Measurements from ENCODE around the gene OR2L13. TPM values are rescaled to one million over a fixed set of nuclear protein-coding genes. Genes with fewer than 3 reads are reported as not detected.

Gene OR2L13
- not detected for total RNA-seq

DNA sequence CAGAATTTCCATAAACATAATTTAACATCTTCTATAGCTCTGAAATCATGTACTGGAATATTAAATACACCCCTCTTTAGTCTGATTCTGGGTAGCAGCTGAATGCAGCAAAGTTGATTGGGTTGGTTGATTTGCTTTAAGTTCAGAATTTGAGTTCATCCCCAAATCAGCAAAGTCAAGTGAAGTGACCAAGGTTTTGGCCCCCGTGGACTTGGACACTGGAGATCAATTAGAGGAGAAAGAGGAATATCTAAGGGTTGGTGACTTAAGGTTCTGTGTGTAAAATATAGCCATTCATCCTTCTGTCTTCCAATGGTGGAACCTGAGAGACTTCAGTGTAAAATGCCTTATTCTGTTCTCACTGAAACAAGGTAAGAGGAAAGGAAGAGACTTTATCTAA, at the start of gene OR2L13:
Gene OR2L13, plus strand, starts transcription at position 301 of the 400 bp plus-strand sequence. CDS start 4,192 bp downstream, outside the sequence.
- H3K27me3 ChIP-seq: no peaks in the 10 kb centered on the region
- WGBS, 2 donors (ENCODE audit: low coverage in 1 of 2): 35% methylated on average over 1 of the region's 1 CpG; no CpG with 5 or more reads in 1 of the 2 donors
- H3K36me3 ChIP-seq: no peaks in the 10 kb centered on the region
- no peaks in the 10 kb centered on the region for H3K9me3 ChIP-seq
- no peaks in the 10 kb centered on the region for H3K4me1 ChIP-seq
- H3K4me3 ChIP-seq: no peak within 1 kb of the TSS
- no peak for ATAC-seq
- H3K27ac ChIP-seq: no peak within 1 kb of the TSS
- TF ChIP-seq POLR2AphosphoS5 (IDR thresholded peaks at IDR 0.05): no peak
- TF ChIP-seq POLR2A (IDR thresholded peaks at IDR 0.05): no peak
- no peak for TF ChIP-seq CTCF (IDR thresholded peaks at IDR 0.05)
- TF ChIP-seq EP300 (IDR thresholded peaks at IDR 0.05): no peak

DNA sequence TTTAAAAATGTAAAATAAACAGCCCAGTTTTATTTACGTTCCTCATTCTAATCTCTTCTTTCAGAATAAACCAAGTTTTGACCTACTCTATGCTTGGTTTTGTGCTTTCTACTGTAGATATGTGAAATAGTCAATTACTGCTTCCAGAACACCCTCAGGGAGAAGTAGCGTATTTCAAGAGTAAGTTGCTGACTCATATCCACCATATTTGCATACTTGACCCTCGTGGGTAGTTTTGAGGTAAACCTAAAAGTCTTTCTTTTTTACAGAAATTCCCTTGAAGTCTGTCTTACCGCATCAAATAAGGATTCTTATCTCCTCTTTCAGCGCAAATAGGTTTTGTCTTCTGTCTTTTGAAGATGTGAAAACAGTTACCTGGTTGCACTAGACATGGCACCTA, 49.8 kb upstream of the OR2L13 start:
- Histone ChIP-seq H3K4me1 (no peaks in the 10 kb centered on the region), H3K36me3 (no peaks in the 10 kb centered on the region), H3K9me3 (no peaks in the 10 kb centered on the region), H3K27ac (no peak overlapping the region), H3K4me3 (no peak overlapping the region), H3K27me3 (no peaks in the 10 kb centered on the region)
- ATAC-seq: no peak
- 68 to 70% methylated on average over 5 of the region's 5 CpGs for WGBS, 2 donors (ENCODE audit: low coverage in 1 of 2)
- TF ChIP-seq POLR2A (IDR thresholded peaks at IDR 0.05) (no peak), CTCF (IDR thresholded peaks at IDR 0.05) (no peak), POLR2AphosphoS5 (IDR thresholded peaks at IDR 0.05) (no peak)

- no peak for TF ChIP-seq EP300 (IDR thresholded peaks at IDR 0.05)
- Histone ChIP-seq H3K4me3 (no peak within 1 kb of the TSS), H3K36me3 (no peaks in the 10 kb centered on the region), H3K27me3 (no peaks in the 10 kb centered on the region), H3K27ac (no peak within 1 kb of the TSS), H3K4me1 (no peaks in the 10 kb centered on the region), H3K9me3 (no peaks in the 10 kb centered on the region)
- ATAC-seq: no peak
- 85 to 90% methylated on average over 2 of the region's 2 CpGs for WGBS, 2 donors (ENCODE audit: low coverage in 1 of 2)
These were observed 48.4 kb upstream of the OR2L13 start, which contains the start of gene OR2L3 for GRCh38 chr1:248046536-248046935. OR2L3 (plus strand) TSS chr1:248046836; CDS start chr1:248060682, 13,846 bp downstream.

GRCh38 chr1:248047008-248047407, 48.0 kb upstream of the OR2L13 start:
- no peak for ATAC-seq
- WGBS, 2 donors (ENCODE audit: low coverage in 1 of 2): 75 to 90% methylated on average over 1 of the region's 1 CpG
- Histone ChIP-seq H3K36me3 (no peaks in the 10 kb centered on the region), H3K4me1 (no peaks in the 10 kb centered on the region), H3K27ac (no peak overlapping the region), H3K27me3 (no peaks in the 10 kb centered on the region), H3K4me3 (no peak overlapping the region), H3K9me3 (no peaks in the 10 kb centered on the region)
- TF ChIP-seq POLR2AphosphoS5 (IDR thresholded peaks at IDR 0.05) (no peak), POLR2A (IDR thresholded peaks at IDR 0.05) (no peak), EP300 (IDR thresholded peaks at IDR 0.05) (no peak), CTCF (IDR thresholded peaks at IDR 0.05) (no peak)

DNA sequence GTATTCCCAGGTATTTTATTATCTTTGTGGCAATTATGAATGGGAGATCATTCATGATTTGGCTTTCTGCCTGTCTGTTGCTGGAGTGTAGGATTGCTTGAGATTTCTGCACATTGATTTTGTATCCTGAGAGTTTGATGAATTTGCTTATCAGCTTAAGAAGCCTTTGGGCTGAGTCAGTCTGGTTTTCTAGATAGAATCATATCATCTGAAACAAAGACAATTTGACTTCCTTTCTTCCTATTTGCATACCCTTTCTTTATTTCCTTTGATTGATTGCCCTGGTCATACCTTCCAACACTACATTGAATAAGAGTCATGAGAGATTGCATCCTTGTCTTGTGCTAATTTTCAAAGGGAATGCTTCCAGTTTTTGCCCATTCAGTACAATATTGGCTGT, 40.3 kb upstream of the OR2L13 start:
- no peaks in the 10 kb centered on the region for H3K4me1 ChIP-seq
- no peaks in the 10 kb centered on the region for H3K36me3 ChIP-seq
- no peak overlapping the region for H3K4me3 ChIP-seq
- no peak for TF ChIP-seq POLR2A (IDR thresholded peaks at IDR 0.05)
- TF ChIP-seq CTCF (IDR thresholded peaks at IDR 0.05): no peak
- no peak for TF ChIP-seq EP300 (IDR thresholded peaks at IDR 0.05)
- TF ChIP-seq POLR2AphosphoS5 (IDR thresholded peaks at IDR 0.05): no peak
- no peak overlapping the region for H3K27ac ChIP-seq
- H3K9me3 ChIP-seq: peaks cover 0 to 24% (median 0%) of the 10 kb centered on the region in 3 donors
- no peak for ATAC-seq
- H3K27me3 ChIP-seq: no peaks in the 10 kb centered on the region

Measured in gastroesophageal sphincter (tissue), 4 donors.